ENCODE results near the gene TDRD5. TPM values are rescaled to one million over a fixed set of nuclear protein-coding genes. Genes with fewer than 3 reads are reported as not detected.

TDRD5 gene
- total RNA-seq, 3 donors from 2014 or later (not counting 1 experiment from before 2014, with no cell fraction given): not detected

GRCh38 chr1:179731643-179732042 is 140.0 kb downstream of the TDRD5 start:
- 83% methylated on average over 3 of the region's 4 CpGs for WGBS (ENCODE audit: insufficient coverage)

More at GRCh38 chr1:179731643-179732042, 140.0 kb downstream of the TDRD5 start:
- no peak for ATAC-seq
- DNase-seq: no peak
- no peak overlapping the region for H3K27ac ChIP-seq (ENCODE audit: low read length)
- H3K27me3 ChIP-seq (ENCODE audit: control insufficient read depth, insufficient read depth, low read length): no peaks in the 10 kb centered on the region
- H3K4me1 Mint-ChIP-seq: no peaks in the 10 kb centered on the region
- H3K27ac Mint-ChIP-seq: no peak overlapping the region
- TF ChIP-seq CTCF (IDR thresholded peaks at IDR 0.05): no peak
- intact Hi-C loops (cut with micrococcal nuclease): no loop called here
- H3K36me3 ChIP-seq (ENCODE audit: control insufficient read depth, insufficient read depth, low read length): no peaks in the 10 kb centered on the region
- H3K4me3 ChIP-seq (ENCODE audit: low read length): no peak overlapping the region
- H3K9me3 Mint-ChIP-seq: no peaks in the 10 kb centered on the region
- no peaks in the 10 kb centered on the region for H3K36me3 Mint-ChIP-seq
- H3K9me3 ChIP-seq (ENCODE audit: control insufficient read depth, insufficient read depth, low read length): no peaks in the 10 kb centered on the region
- peaks cover 2 to 19% of the 10 kb centered on the region in 2 donors for H3K27me3 Mint-ChIP-seq (ENCODE audit: low read depth in 2 of 2)
- no peak overlapping the region for H3K4me3 Mint-ChIP-seq
- no peaks in the 10 kb centered on the region for H3K4me1 ChIP-seq (ENCODE audit: control insufficient read depth, insufficient read depth, low read length)

Other genes with a start within 250 kb of the TDRD5 start
- gene AXDND1, start 225.9 kb upstream of the TDRD5 start, total RNA-seq: 1 to 10 TPM in 2 of 3 donors, under 1 TPM in 1; 0.78 to 2.0 (median 1.7) TPM
- gene NPHS2, start 15.9 kb upstream of the TDRD5 start, total RNA-seq: not detected
- gene FAM163A, start 151.5 kb downstream of the TDRD5 start, total RNA-seq: not detected